Loucy (cell line): ENCODE data around the gene KATNB1.

Source experiments
- H2AFZ ChIP-seq: fragments of 200-600 bp; sonication (generic); 2 replicates; pipeline ENCODE4 v1.6.0; 2016; ENCODE audit warnings: antibody characterized with exemption, mild to moderate bottlenecking, low read length, moderate library complexity
- H3F3A ChIP-seq: fragments of 200-600 bp; 2 replicates; pipeline ENCODE4 v1.6.0; 2016; ENCODE audit warnings: antibody characterized with exemption, low read depth, mild to moderate bottlenecking
- H3K27me3 ChIP-seq: fragments of 200-600 bp; sonication (generic); 2 replicates; pipeline ENCODE4 v1.6.1; 2014; ENCODE audit warnings: low read length, mild to moderate bottlenecking; ENCODE audit not compliant: insufficient read depth, poor library complexity, severe bottlenecking
- H3K36me3 ChIP-seq: fragments of 200-600 bp; sonication (generic); 2 replicates; pipeline ENCODE4 v1.6.1; 2016; ENCODE audit warnings: low read length; ENCODE audit not compliant: insufficient read depth
- H3K4me1 ChIP-seq: fragments of 200-600 bp; sonication (generic); 2 replicates; pipeline ENCODE4 v1.5.1; 2014; ENCODE audit warnings: low read length, mild to moderate bottlenecking; ENCODE audit not compliant: insufficient read depth, poor library complexity, severe bottlenecking
- H3K4me2 ChIP-seq: fragments of 200-600 bp; sonication (generic); 2 replicates; pipeline ENCODE4 v1.6.0; 2014; ENCODE audit warnings: antibody characterized with exemption, low read length, low read depth, mild to moderate bottlenecking; ENCODE audit not compliant: poor library complexity, severe bottlenecking
- H3K4me3 ChIP-seq: fragments of 200-600 bp; sonication (generic); 2 replicates; pipeline ENCODE4 v1.5.1; 2014; ENCODE audit warnings: low read length, mild to moderate bottlenecking, mixed read lengths; ENCODE audit not compliant: poor library complexity, severe bottlenecking
- H3K79me2 ChIP-seq: fragments of 200-600 bp; sonication (generic); 2 replicates; pipeline ENCODE4 v1.6.1; 2014; ENCODE audit warnings: low read length; ENCODE audit not compliant: insufficient read depth
- H3K9ac ChIP-seq: fragments of 200-600 bp; sonication (generic); 2 replicates; pipeline ENCODE4 v1.6.0; 2014; ENCODE audit warnings: mild to moderate bottlenecking, low read depth, low read length, moderate library complexity; ENCODE audit not compliant: poor library complexity, severe bottlenecking
- H3K9me2 ChIP-seq: fragments of 200-600 bp; sonication (generic); replicated peaks from 2 replicates; pipeline ENCODE4 v1.6.1; 2016; ENCODE audit warnings: low read depth, low read length, mixed read lengths
- H3K9me3 ChIP-seq: fragments of 200-600 bp; sonication (generic); 2 replicates; pipeline ENCODE4 v1.6.1; 2014; ENCODE audit warnings: mild to moderate bottlenecking, antibody characterized with exemption, low read length, low read depth; ENCODE audit not compliant: insufficient read depth
- H4K20me1 ChIP-seq: fragments of 200-600 bp; sonication (generic); 2 replicates; pipeline ENCODE4 v1.6.0; 2014; ENCODE audit warnings: antibody characterized with exemption, low read length, mild to moderate bottlenecking; ENCODE audit not compliant: insufficient read depth, poor library complexity, severe bottlenecking
- EZH2phosphoT487 ChIP-seq: fragments of 200-600 bp; IDR thresholded peaks from 2 replicates; pipeline ENCODE4 v1.6.1; 2018; ENCODE audit warnings: antibody characterized with exemption, mild to moderate bottlenecking, moderate library complexity, borderline replicate concordance
- TF ChIP-seq, protein P1 (sequence below): fragments of 200-600 bp; sonication (generic); conservative IDR thresholded peaks from 2 replicates; pipeline ENCODE4 v1.5.1; 2014; ENCODE audit warnings: mild to moderate bottlenecking, antibody characterized with exemption, low read length

KATNB1 gene

GRCh38 chr16:57760357-57761160 is 25.0 kb downstream of the KATNB1 start:
- H4K20me1 ChIP-seq, result no peaks in the 10 kb centered on the region
- no peaks in the 10 kb centered on the region for H3K27me3 ChIP-seq
- peaks cover 4% of the 10 kb centered on the region for H3K4me1 ChIP-seq
- H3K4me3 ChIP-seq, result no peak overlapping the region
- no peaks in the 10 kb centered on the region for H3F3A ChIP-seq
- TF ChIP-seq, protein P1, sequence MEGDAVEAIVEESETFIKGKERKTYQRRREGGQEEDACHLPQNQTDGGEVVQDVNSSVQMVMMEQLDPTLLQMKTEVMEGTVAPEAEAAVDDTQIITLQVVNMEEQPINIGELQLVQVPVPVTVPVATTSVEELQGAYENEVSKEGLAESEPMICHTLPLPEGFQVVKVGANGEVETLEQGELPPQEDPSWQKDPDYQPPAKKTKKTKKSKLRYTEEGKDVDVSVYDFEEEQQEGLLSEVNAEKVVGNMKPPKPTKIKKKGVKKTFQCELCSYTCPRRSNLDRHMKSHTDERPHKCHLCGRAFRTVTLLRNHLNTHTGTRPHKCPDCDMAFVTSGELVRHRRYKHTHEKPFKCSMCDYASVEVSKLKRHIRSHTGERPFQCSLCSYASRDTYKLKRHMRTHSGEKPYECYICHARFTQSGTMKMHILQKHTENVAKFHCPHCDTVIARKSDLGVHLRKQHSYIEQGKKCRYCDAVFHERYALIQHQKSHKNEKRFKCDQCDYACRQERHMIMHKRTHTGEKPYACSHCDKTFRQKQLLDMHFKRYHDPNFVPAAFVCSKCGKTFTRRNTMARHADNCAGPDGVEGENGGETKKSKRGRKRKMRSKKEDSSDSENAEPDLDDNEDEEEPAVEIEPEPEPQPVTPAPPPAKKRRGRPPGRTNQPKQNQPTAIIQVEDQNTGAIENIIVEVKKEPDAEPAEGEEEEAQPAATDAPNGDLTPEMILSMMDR, result no peak
- no peak for TF ChIP-seq EZH2phosphoT487
- no peaks in the 10 kb centered on the region; the same call in 1 of the 2 replicates for H3K36me3 ChIP-seq
- H2AFZ ChIP-seq, result no peak overlapping the region
- no peak overlapping the region for H3K9ac ChIP-seq
- no peaks in the 10 kb centered on the region for H3K9me3 ChIP-seq
- no peaks in the 10 kb centered on the region for H3K79me2 ChIP-seq
- no peak overlapping the region for H3K4me2 ChIP-seq
- H3K9me2 ChIP-seq, result no peaks in the 10 kb centered on the region

- Histone ChIP-seq H3K4me1 (peaks cover 4% of the 10 kb centered on the region), H3K4me3 (no peak overlapping the region), H3K4me2 (no peak overlapping the region), H3F3A (no peaks in the 10 kb centered on the region), H3K27me3 (no peaks in the 10 kb centered on the region), H3K9me3 (no peaks in the 10 kb centered on the region), H3K79me2 (no peaks in the 10 kb centered on the region), H3K9me2 (no peaks in the 10 kb centered on the region), H4K20me1 (no peaks in the 10 kb centered on the region), H3K9ac (no peak overlapping the region), H3K36me3 (no peaks in the 10 kb centered on the region), H2AFZ (no peak overlapping the region)
- no peak for TF ChIP-seq EZH2phosphoT487
- TF ChIP-seq, protein P1, result no peak
Observed at GRCh38 chr16:57761301-57761700, 25.7 kb downstream of the KATNB1 start.

- Histone ChIP-seq H3K4me1 (peaks cover 4% of the 10 kb centered on the region), H3K9me3 (no peaks in the 10 kb centered on the region), H4K20me1 (no peaks in the 10 kb centered on the region), H3K27me3 (no peaks in the 10 kb centered on the region), H3K79me2 (no peaks in the 10 kb centered on the region), H3K9ac (no peak overlapping the region), H3K36me3 (no peaks in the 10 kb centered on the region), H3F3A (no peaks in the 10 kb centered on the region), H3K4me3 (no peak overlapping the region), H3K4me2 (no peak overlapping the region), H3K9me2 (no peaks in the 10 kb centered on the region), H2AFZ (no peak overlapping the region)
- TF ChIP-seq EZH2phosphoT487, result no peak
- TF ChIP-seq, protein P1, result no peak
Observed at GRCh38 chr16:57761957-57762356, 26.4 kb downstream of the KATNB1 start.
